Endothelial cell of umbilical vein (primary cell): ENCODE measurements around the gene RINL. TPM values are rescaled to one million over a fixed set of nuclear protein-coding genes. Genes with fewer than 3 reads are reported as not detected.

Experiments
- BruUV-seq: library from RNA; stranded (reverse); fragments of 400-500 nt; replicated peaks from 2 replicates; lab custom pipeline; 2021; lab: Mats Ljungman, UMichigan
- CTCF ChIA-PET: fragments of 300-600, 350-600 bp; sonication (Branson Sonifier 250); formaldehyde crosslinking; loops from one replicate; lab custom pipeline; 2021; ENCODE audit warnings: antibody characterized with exemption, inconsistent platforms; lab: Charles Lee
- POLR2A ChIA-PET: fragments of 300-600, 350-600 bp; sonication (Branson Sonifier 250); formaldehyde crosslinking; loops from one replicate; lab custom pipeline; 2021; ENCODE audit warnings: antibody characterized with exemption, inconsistent platforms; lab: Charles Lee
- DNase-seq: peaks from one replicate; pipeline ENCODE4 v3.0.0-alpha.2; 2011; ENCODE audit warnings: low read depth, low spot score
- FAIRE-seq: peaks from 2 replicates; lab custom pipeline; 2011; peaks lifted over from hg19 to GRCh38; lab: Jason Lieb, UNC
- H2AFZ ChIP-seq: 2 replicates; pipeline ENCODE4 v1.6.0; 2012; ENCODE audit warnings: low read depth, low read length, control low read depth, inconsistent platforms
- H3K27ac ChIP-seq: 2 replicates; pipeline ENCODE4 v1.5.1; 2011; ENCODE audit warnings: low read depth, mild to moderate bottlenecking, control low read depth, low read length, moderate library complexity; ENCODE audit not compliant: insufficient read depth
- H3K27me3 ChIP-seq, 2 experiments: 2 replicates each; pipeline versions ENCODE4 v1.6.0 to v1.6.1; 2011; ENCODE audit warnings: low read length in 2 of 2, mixed read lengths in 1 of 2; ENCODE audit not compliant: control insufficient read depth in 2 of 2, insufficient read depth in 2 of 2
- H3K36me3 ChIP-seq, 2 experiments: 2 replicates in 1 of 2; 3 replicates in 1 of 2; pipeline ENCODE4 v1.5.1; 2011; ENCODE audit warnings: low read length in 2 of 2, mild to moderate bottlenecking in 1 of 2, moderate library complexity in 1 of 2; ENCODE audit not compliant: control insufficient read depth in 2 of 2, insufficient read depth in 2 of 2; ENCODE audit errors: extremely low read depth in 1 of 2
- H3K4me1 ChIP-seq: 3 replicates; pipeline ENCODE4 v1.5.1; 2011; ENCODE audit warnings: mild to moderate bottlenecking, low read length; ENCODE audit not compliant: control insufficient read depth, insufficient read depth; ENCODE audit errors: extremely low read depth
- H3K4me2 ChIP-seq: 2 replicates; pipeline ENCODE4 v1.6.1; 2011; ENCODE audit warnings: low read length, control low read depth, mixed read lengths; ENCODE audit not compliant: insufficient read depth
- H3K4me3 ChIP-seq, 3 experiments: fragments of 200-600 bp in 1 of 3; sonication (generic), shearing (Covaris generic) in 1 of 3; replicated peaks in 1 of 3; 2 replicates each; pipeline ENCODE4 v1.5.1; 2011 to 2016; ENCODE audit warnings: control low read depth in 3 of 3, low read length in 3 of 3, mild to moderate bottlenecking in 2 of 3, inconsistent platforms in 1 of 3, low read depth in 1 of 3, moderate library complexity in 1 of 3; ENCODE audit not compliant: insufficient read depth in 1 of 3
- H3K79me2 ChIP-seq: 2 replicates; pipeline ENCODE4 v1.6.0; 2012; ENCODE audit warnings: low read length, inconsistent platforms; ENCODE audit not compliant: control insufficient read depth, insufficient read depth
- H3K9ac ChIP-seq: replicated peaks from 2 replicates; pipeline ENCODE3; 2011; ENCODE audit warnings: low read length, control low read depth; ENCODE audit not compliant: insufficient read depth; ENCODE audit errors: extremely low read depth
- H3K9me1 ChIP-seq: replicated peaks from 3 replicates; pipeline ENCODE4 v1.6.0; 2011; ENCODE audit warnings: mild to moderate bottlenecking, low read length; ENCODE audit not compliant: control insufficient read depth, insufficient read depth; ENCODE audit errors: extremely low read depth
- H3K9me3 ChIP-seq: replicated peaks from 2 replicates; pipeline ENCODE4 v1.5.1; 2012; ENCODE audit warnings: low read length, inconsistent platforms; ENCODE audit not compliant: control insufficient read depth, insufficient read depth
- H4K20me1 ChIP-seq: replicated peaks from 2 replicates; pipeline ENCODE3; 2011; ENCODE audit warnings: mild to moderate bottlenecking, low read length; ENCODE audit not compliant: control insufficient read depth, insufficient read depth; ENCODE audit errors: extremely low read depth
- EZH2 ChIP-seq: IDR thresholded peaks from 2 replicates; pipeline ENCODE4 v1.6.1; 2012; ENCODE audit warnings: borderline replicate concordance, low read depth, mild to moderate bottlenecking, moderate library complexity, low read length, inconsistent platforms; ENCODE audit not compliant: severe bottlenecking
- FOS ChIP-seq: IDR thresholded peaks from 2 replicates; pipeline ENCODE4 v1.6.1; 2011; ENCODE audit warnings: mild to moderate bottlenecking, low read length, moderate library complexity, borderline replicate concordance; ENCODE audit not compliant: insufficient read depth
- GATA2 ChIP-seq: IDR thresholded peaks from 2 replicates; pipeline ENCODE4 v1.7.0; 2011; ENCODE audit warnings: low read depth, mild to moderate bottlenecking, moderate library complexity, mixed read lengths, low read length; ENCODE audit not compliant: insufficient read length, insufficient read depth
- JUN ChIP-seq: IDR thresholded peaks from 2 replicates; pipeline ENCODE4 v1.6.1; 2011; ENCODE audit warnings: borderline replicate concordance, low read depth; ENCODE audit not compliant: insufficient read length, insufficient read depth
- MYC ChIP-seq: IDR thresholded peaks from one replicate; pipeline ENCODE4 v1.6.1; 2011; ENCODE audit warnings: mild to moderate bottlenecking, low read depth, low read length
- POLR2A ChIP-seq: IDR thresholded peaks from 2 replicates; pipeline ENCODE4 v1.6.1; 2012; ENCODE audit warnings: low read depth, mild to moderate bottlenecking, control low read depth, low read length
- POLR2AphosphoS5 ChIP-seq: IDR thresholded peaks from 2 replicates; pipeline ENCODE4 v1.6.1; 2012; ENCODE audit warnings: low read depth, mild to moderate bottlenecking, control low read depth, low read length, moderate library complexity; ENCODE audit not compliant: insufficient read depth
- dilution Hi-C: fragments of 300-500 bp; cut with MboI; formaldehyde crosslinking; loops from one replicate; pipeline ENCODE4 v1.15.0; 2019; ENCODE audit warnings: low sequenced_read_pairs; ENCODE audit not compliant: extremely low pct_ligation_motif_present
- intact Hi-C: fragments of 100-400 bp; cut with micrococcal nuclease; formaldehyde crosslinking; loops from one replicate; pipeline ENCODE4 v1.10.0; 2022
- polyA plus RNA-seq, 4 experiments: library from polyadenylated mRNA; depleted of rRNA in 3 of 4; stranded (reverse) in 3 of 4; unstranded in 1 of 4; fragments of >200 nt; gene quantifications; 2 replicates each; pipeline versions ENCODE4 v1.2.1 to v1.2.3, GENCODE V29; 2011 to 2012; ENCODE audit warnings: missing spikeins in 1 of 4
- total RNA-seq: library from RNA; stranded (reverse); gene quantifications from 2 replicates; pipeline ENCODE4 v1.2.3, GENCODE V29; 2021
- TF ChIP-seq, protein P1 (sequence below): IDR thresholded peaks from 2 replicates; pipeline ENCODE4 v1.6.1; 2011; ENCODE audit not compliant: insufficient read depth, insufficient read length
- TF ChIP-seq, protein P2 (sequence below), 2 donors: IDR thresholded peaks; 1 replicate in 1 of 2; 2 replicates in 1 of 2; pipeline ENCODE4 v1.5.1; 2011; ENCODE audit warnings: low read length in 2 of 2, mild to moderate bottlenecking in 2 of 2, moderate library complexity in 2 of 2, control low read depth in 1 of 2, inconsistent platforms in 1 of 2, low read depth in 1 of 2; ENCODE audit not compliant: insufficient read depth in 1 of 2; ENCODE audit errors: extremely low read depth in 1 of 2

RINL gene
- total and polyA plus RNA-seq, 2 donors (not counting 3 experiments of a cell fraction or from before 2014, with no cell fraction given) = 5.3 to 10.1 TPM

DNA sequence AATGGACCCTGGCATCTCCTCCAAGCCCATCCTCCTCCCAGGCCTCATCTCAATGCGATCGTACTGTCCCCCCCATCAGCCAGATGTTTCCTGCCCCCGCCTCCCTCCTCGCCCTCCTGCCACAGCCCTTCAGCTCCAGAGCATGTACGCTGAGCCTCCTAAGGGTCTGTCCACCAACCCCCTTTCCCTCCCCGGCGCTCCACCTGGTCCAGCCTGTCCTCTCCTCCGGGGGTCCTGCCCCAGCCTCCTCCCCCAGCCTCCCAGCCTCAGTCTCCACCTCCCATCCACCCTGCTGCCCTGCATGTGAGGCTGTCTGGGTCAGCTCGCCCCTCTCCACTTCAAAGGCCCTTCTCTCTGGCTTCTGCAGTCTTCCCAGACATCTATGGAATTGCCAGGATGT, 16.9 kb upstream of the RINL start:
- no peaks in the 10 kb centered on the region for H3K9me3 ChIP-seq
- no peak overlapping the region for H3K27ac ChIP-seq
- H3K27me3 ChIP-seq = no peaks in the 10 kb centered on the region
- intact Hi-C loops = no loop called here
- TF ChIP-seq GATA2 (no peak), MYC (no peak), POLR2AphosphoS5 (no peak), JUN (no peak), POLR2A (no peak), FOS (no peak), EZH2 (no peak)
- TF ChIP-seq, protein P1, sequence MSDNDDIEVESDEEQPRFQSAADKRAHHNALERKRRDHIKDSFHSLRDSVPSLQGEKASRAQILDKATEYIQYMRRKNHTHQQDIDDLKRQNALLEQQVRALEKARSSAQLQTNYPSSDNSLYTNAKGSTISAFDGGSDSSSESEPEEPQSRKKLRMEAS = no peak
- TF ChIP-seq, protein P2, sequence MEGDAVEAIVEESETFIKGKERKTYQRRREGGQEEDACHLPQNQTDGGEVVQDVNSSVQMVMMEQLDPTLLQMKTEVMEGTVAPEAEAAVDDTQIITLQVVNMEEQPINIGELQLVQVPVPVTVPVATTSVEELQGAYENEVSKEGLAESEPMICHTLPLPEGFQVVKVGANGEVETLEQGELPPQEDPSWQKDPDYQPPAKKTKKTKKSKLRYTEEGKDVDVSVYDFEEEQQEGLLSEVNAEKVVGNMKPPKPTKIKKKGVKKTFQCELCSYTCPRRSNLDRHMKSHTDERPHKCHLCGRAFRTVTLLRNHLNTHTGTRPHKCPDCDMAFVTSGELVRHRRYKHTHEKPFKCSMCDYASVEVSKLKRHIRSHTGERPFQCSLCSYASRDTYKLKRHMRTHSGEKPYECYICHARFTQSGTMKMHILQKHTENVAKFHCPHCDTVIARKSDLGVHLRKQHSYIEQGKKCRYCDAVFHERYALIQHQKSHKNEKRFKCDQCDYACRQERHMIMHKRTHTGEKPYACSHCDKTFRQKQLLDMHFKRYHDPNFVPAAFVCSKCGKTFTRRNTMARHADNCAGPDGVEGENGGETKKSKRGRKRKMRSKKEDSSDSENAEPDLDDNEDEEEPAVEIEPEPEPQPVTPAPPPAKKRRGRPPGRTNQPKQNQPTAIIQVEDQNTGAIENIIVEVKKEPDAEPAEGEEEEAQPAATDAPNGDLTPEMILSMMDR (IDR thresholded peaks at IDR 0.05; ENCODE audit: extremely low read depth in 1 of 2, insufficient read depth in 1 of 2, low read depth in 1 of 2, low read length in 2 of 2) = no peak
- H3K4me2 ChIP-seq = no peak overlapping the region
- no peak overlapping the region for H2AFZ ChIP-seq
- ChIA-PET POLR2A (no interaction called here), CTCF (no interaction called here)
- dilution Hi-C loops = no loop called here
- no peaks in the 10 kb centered on the region for H4K20me1 ChIP-seq
- no TSS peak for BruUV-seq
- H3K36me3 ChIP-seq = peaks cover 0 to 5% of the 10 kb centered on the region in 2 experiments
- H3K79me2 ChIP-seq = no peaks in the 10 kb centered on the region
- peaks cover 8% of the 10 kb centered on the region for H3K4me1 ChIP-seq
- FAIRE-seq = no peak
- no peaks in the 10 kb centered on the region for H3K9me1 ChIP-seq
- no peak for DNase-seq
- H3K9ac ChIP-seq = no peak overlapping the region
- H3K4me3 ChIP-seq = no peak overlapping the region
